HL-60 (cell line): Measurements from ENCODE around the gene ADGRL3.

Experiments
- GABPA ChIP-seq: IDR thresholded peaks from 2 replicates; pipeline ENCODE4 v1.6.1; 2012; ENCODE audit warnings: low read depth
- POLR2AphosphoS5 ChIP-seq: IDR thresholded peaks from 2 replicates; pipeline ENCODE4 v1.6.1; 2012; ENCODE audit warnings: low read depth
- REST ChIP-seq: IDR thresholded peaks from 2 replicates; pipeline ENCODE4 v1.6.1; 2012; ENCODE audit warnings: low read depth; ENCODE audit not compliant: insufficient replicate concordance
- TF ChIP-seq, protein P1 (sequence below): IDR thresholded peaks from one replicate; pipeline ENCODE4 v1.5.1; 2011; ENCODE audit warnings: low read length, control low read depth, inconsistent platforms; ENCODE audit not compliant: insufficient read depth

DNA sequence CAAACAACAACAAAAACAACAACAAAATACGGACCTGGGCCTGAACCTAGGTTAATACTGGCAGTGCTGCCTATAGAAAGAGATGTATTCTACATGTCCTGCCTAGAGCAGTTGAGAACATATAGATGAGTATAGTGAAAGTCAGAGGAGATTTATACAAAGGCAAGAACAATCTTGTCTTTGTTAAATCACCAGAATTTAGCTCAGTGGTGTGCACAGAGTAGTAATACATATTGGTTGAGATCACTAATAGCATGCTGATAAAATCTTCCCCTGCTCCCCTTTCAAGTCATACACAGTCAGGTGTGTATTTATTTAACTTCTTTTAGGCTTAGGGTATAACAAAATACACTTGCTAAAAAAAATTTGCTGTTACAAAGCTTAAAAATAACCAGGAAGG, 247.8 kb downstream of the ADGRL3 start:
- TF ChIP-seq, protein P1, sequence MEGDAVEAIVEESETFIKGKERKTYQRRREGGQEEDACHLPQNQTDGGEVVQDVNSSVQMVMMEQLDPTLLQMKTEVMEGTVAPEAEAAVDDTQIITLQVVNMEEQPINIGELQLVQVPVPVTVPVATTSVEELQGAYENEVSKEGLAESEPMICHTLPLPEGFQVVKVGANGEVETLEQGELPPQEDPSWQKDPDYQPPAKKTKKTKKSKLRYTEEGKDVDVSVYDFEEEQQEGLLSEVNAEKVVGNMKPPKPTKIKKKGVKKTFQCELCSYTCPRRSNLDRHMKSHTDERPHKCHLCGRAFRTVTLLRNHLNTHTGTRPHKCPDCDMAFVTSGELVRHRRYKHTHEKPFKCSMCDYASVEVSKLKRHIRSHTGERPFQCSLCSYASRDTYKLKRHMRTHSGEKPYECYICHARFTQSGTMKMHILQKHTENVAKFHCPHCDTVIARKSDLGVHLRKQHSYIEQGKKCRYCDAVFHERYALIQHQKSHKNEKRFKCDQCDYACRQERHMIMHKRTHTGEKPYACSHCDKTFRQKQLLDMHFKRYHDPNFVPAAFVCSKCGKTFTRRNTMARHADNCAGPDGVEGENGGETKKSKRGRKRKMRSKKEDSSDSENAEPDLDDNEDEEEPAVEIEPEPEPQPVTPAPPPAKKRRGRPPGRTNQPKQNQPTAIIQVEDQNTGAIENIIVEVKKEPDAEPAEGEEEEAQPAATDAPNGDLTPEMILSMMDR = no peak
- no peak for TF ChIP-seq REST
- no peak for TF ChIP-seq POLR2AphosphoS5
- TF ChIP-seq GABPA = no peak
